AG08396 (cell line): ENCODE measurements around the gene GARNL3.

Experiments used
- DNase-seq: peaks from one replicate; pipeline ENCODE4 v3.0.0; 2012; ENCODE audit warnings: low spot score, mixed read lengths

The GARNL3 gene

GRCh38 chr9:127237801-127238200 is 26.8 kb upstream of the GARNL3 start:
- no peak for DNase-seq

GRCh38 chr9:127241354-127241753 is 23.2 kb upstream of the GARNL3 start:
- no peak for DNase-seq

- DNase-seq = peak; percentile 97
These were observed 19.7 kb upstream of the GARNL3 start for GRCh38 chr9:127244609-127245601.

- DNase-seq = no peak
These were observed 18.9 kb upstream of the GARNL3 start for GRCh38 chr9:127245637-127246164.

- no peak for DNase-seq
These were observed 16.3 kb upstream of the GARNL3 start for GRCh38 chr9:127248241-127248640.

- no peak for DNase-seq
These were observed 14.7 kb upstream of the GARNL3 start for GRCh38 chr9:127249877-127250276.

DNA sequence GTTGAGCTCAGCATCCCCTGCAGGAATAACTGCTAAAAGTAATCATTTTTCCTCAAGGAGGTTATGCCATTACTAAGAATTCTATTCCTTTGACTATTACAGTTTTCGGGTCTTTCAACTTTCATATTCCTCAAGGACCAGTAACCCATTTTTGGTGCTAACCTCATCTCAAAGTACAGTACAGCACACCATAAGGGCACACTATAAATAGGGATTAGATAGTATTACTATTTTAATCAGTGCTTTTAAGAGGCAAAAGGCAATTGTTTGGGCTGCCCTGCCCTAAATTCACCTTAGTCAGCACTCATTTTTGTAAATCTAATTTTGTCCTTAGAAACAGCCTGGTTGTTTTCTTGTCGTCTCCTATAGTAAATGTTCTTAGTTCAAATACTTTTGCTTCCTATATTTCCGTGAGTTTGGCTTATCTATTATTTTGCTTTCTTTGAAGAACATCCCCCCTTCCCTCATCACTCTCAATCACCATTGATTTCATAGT is 13.6 kb upstream of the GARNL3 start:
- DNase-seq = no peak

GRCh38 chr9:127252410-127253318 is 11.9 kb upstream of the GARNL3 start:
- no peak for DNase-seq

DNA sequence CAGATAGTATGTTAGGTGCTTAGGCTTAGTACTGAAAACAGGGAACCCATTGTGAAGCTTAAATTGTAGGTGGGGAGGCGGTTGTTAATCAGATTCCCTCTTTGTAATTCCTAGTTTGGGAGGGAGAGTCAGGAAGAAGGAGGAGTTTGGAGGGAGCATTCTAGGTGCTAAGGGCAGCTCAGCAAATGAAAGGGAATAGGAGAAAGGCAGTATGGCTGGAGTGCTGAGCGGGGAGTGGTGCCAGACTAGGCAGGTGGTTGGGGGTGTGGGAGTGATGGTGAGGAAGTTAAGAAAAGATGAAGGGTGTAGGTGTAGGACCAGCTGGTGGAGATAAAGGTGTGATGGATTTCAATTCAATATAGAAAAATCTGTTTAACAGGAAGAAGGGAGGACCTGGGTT is 11.1 kb upstream of the GARNL3 start:
- no peak for DNase-seq

DNA sequence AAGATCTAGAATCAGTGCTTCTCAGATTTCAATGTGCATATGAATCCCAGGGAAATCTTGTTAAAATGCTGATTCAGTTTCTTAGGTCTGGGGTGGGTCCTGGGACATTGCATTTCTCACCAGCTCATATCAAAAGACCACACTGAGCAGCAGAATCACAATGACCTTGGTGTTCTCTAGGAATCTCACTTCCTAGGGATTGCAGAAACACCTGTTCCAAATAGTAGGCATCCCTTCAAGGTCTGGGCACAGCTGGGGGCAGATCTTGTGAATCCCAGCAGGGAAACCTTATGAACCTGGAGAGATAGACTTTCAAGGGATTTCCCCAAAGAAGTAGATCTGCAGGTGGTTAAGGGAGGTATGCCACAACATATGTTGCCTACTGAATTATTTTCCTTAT is 8.9 kb upstream of the GARNL3 start:
- no peak for DNase-seq

DNA sequence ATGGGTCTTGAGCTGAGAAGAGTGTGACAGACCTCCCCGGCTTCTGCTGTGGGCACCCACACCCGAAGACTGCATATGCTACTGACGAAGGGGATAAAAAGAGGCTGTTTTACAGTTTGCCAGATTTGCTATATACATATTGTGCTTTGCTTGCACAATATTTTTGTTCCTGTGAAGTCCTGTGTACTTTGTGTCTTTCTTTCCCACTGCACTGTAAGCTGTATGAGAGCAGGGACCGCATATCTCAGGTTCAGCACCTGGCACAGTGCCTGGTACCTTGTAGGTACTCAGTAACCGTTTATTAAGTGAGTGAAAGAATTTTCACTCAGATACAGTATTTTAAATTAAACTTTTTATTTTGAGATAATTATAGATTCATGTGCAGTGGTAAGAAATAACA is 8.2 kb upstream of the GARNL3 start:
- DNase-seq = no peak

DNA sequence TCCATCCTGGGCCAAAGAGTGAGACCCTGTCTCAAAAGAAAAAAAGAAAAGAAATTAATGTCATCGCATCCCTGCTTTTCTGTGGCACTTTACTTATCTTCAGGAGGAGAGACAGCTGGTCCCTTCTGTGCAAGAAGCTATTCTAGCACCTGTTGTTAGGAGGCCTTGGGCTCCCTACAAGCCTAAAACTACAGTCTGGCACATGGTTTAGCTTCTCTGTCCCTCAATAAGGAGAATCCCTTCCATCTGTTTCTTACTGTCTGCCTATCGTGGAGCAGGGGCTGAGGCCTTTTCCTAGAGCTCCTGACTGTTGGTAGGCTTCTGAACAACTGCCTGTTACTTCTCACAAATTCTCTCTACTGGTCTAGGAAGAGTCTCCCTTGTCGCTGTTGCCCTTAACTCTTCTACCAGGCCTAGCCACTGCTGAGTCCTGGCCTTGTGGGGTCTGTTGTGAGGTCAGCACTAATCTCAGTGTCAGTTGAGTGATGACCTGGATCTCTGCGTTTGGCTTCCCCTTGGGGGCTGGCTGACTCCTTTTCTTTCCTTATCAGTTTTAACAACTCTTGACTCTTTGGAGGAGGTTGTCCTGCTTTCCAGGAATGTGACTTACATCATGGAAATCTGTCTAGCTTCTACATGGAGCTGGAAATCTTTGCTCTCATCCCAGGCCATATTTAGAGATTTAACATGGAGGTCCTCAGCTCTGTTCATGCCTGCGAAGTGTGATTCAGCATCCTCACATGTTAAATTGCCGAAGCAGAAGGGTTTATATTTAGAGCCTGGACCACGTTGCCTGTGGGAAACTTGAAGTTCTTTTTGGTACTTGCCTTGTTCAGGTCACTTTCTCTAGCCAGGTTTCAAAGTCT is 5.7 kb upstream of the GARNL3 start:
- no peak for DNase-seq

DNA sequence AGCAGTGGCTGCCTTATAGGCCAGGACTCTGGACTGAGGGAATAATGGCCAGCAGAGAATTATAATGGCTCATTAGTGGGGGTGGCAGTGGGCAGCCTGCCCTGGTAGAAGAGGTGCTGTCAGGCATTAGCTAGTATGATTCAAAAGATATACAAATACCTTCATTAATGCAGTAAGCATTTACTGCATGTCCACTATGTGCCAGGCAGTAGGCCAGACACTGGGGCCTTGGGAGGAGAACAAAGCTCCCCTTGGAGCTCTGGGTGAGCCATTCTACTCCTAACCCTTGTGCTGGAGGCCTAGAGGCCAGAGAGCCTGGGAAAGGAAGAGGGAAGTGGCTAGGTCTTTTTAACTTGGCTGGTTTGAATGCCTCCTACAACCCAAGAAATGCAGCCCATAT is 2.0 kb upstream of the GARNL3 start:
- no peak for DNase-seq

GRCh38 chr9:127263237-127263636 is 1.3 kb upstream of the GARNL3 start:
- no peak for DNase-seq

- DNase-seq = no peak
These were observed 910 bp upstream of the GARNL3 start for GRCh38 chr9:127263664-127264063.

GRCh38 chr9:127267793-127268525 is 3.4 kb downstream of the GARNL3 start:
- DNase-seq = no peak

GRCh38 chr9:127269449-127269848 is 4.9 kb downstream of the GARNL3 start:
- DNase-seq = no peak

GRCh38 chr9:127273326-127273725 is 8.8 kb downstream of the GARNL3 start:
- DNase-seq = no peak

- DNase-seq = no peak
These were observed 12.5 kb downstream of the GARNL3 start for GRCh38 chr9:127277099-127277498.

DNA sequence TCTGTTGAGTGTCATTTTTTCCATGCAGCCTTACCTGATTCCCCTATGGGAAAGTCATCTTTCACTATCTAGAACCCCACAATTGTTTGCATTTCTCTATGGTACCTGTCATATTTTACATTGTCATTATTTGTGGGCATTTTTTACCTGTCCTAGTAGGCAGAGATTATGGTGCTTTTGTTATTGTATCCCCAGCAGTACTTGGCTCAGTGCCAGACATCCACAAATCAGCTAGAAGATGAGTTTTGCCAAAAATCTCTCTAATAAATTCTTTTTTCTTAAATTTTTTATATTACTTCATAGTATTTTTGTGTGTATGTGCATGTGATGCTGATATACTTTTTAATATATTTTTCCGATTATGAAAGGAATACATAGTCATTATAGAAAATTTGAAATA is 13.2 kb downstream of the GARNL3 start:
- DNase-seq = no peak

DNA sequence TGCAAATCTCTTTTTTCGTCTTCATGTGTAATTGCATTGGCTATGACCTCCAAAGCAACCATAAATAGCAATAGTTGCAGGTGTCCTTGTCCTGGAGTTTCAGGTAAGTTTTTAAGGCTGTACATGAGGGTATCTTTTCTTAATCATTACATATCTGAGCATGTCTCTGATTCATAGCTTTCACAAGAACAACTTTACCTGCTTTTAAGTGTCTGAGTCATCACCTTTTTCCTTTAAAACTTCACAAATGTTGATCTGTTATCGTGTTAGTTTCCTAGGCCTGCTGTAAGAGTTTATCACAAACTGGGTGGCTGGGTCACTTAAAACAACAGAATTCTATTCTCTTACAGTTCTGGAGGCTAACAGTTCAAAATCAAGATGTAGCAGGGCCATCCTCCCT is 13.8 kb downstream of the GARNL3 start:
- DNase-seq = no peak
